SK-N-SH (cell line): Measurements from ENCODE around the gene DNAJA3. TPM values are rescaled to one million over a fixed set of nuclear protein-coding genes. Genes with fewer than 3 reads are reported as not detected.

ENCODE experiments used
- CTCF ChIA-PET: fragments of 300-600, 350-600 bp; formaldehyde crosslinking; extraction: SDS; loops from one replicate; lab custom pipeline; 2021; lab: Yijun Ruan, JAX
- POLR2A ChIA-PET: fragments of 350-600 bp; sonication (Branson Sonifier 250); formaldehyde crosslinking; extraction: SDS; loops from one replicate; lab custom pipeline; 2020; ENCODE audit warnings: antibody characterized with exemption, inconsistent platforms; lab: Yijun Ruan, JAX
- DNase-seq: peaks from one replicate; pipeline ENCODE4 v3.0.0; 2012
- H2AFZ ChIP-seq: fragments of 200-600 bp; sonication (generic); 2 replicates; pipeline ENCODE4 v1.8.1; 2016; ENCODE audit warnings: antibody characterized with exemption, mild to moderate bottlenecking, low read depth
- H3F3A ChIP-seq: fragments of 200-600 bp; sonication (generic); replicated peaks from 2 replicates; pipeline ENCODE3; 2016; ENCODE audit warnings: antibody characterized with exemption, mild to moderate bottlenecking; ENCODE audit not compliant: insufficient read depth
- H3K27ac ChIP-seq, 2 experiments: fragments of 200-500 bp in 1 of 2; fragments of 200-600 bp in 1 of 2; sonication (Bioruptor generic) in 1 of 2; sonication (generic), shearing (Covaris generic) in 1 of 2; 2 replicates each; pipeline versions ENCODE4 v1.5.1 to v1.6.1; 2014 to 2016; ENCODE audit warnings: low read depth in 2 of 2, inconsistent platforms in 1 of 2, low read length in 1 of 2, mild to moderate bottlenecking in 1 of 2, mixed read lengths in 1 of 2
- H3K27me3 ChIP-seq: fragments of 200-600 bp; sonication (generic), shearing (Covaris generic); 2 replicates; pipeline ENCODE4 v1.6.1; 2016; ENCODE audit warnings: mixed run types; ENCODE audit not compliant: insufficient read depth
- H3K36me3 ChIP-seq, 2 experiments: fragments of 200-500 bp in 1 of 2; fragments of 200-600 bp in 1 of 2; sonication (Bioruptor generic) in 1 of 2; sonication (generic) in 1 of 2; replicated peaks in 1 of 2; 2 replicates each; pipeline versions ENCODE3 to v1.5.1; 2014 to 2016; ENCODE audit warnings: low read length in 1 of 2, mild to moderate bottlenecking in 1 of 2; ENCODE audit not compliant: insufficient read depth in 2 of 2, control insufficient read depth in 1 of 2
- H3K4me1 ChIP-seq, 2 experiments: fragments of 200-500 bp in 1 of 2; fragments of 200-600 bp in 1 of 2; sonication (Bioruptor generic) in 1 of 2; sonication (generic), shearing (Covaris generic) in 1 of 2; 2 replicates each; pipeline versions ENCODE4 v1.5.1 to v1.6.1; 2014 to 2016; ENCODE audit warnings: low read depth in 1 of 2, low read length in 1 of 2, mixed run types in 1 of 2; ENCODE audit not compliant: insufficient read depth in 2 of 2, control insufficient read depth in 1 of 2
- H3K4me2 ChIP-seq: fragments of 200-600 bp; sonication (generic), shearing (Covaris generic); 2 replicates; pipeline ENCODE4 v1.6.1; 2017; ENCODE audit warnings: mixed run types
- H3K4me3 ChIP-seq, 2 experiments: fragments of 200-500 bp in 1 of 2; fragments of 200-600 bp in 1 of 2; sonication (Bioruptor generic) in 1 of 2; sonication (generic), shearing (Covaris generic) in 1 of 2; 2 replicates each; pipeline versions ENCODE4 v1.5.1 to v1.8.1; 2014 to 2016; ENCODE audit warnings: low read depth in 2 of 2, inconsistent platforms in 1 of 2, low read length in 1 of 2, mild to moderate bottlenecking in 1 of 2, mixed read lengths in 1 of 2, moderate library complexity in 1 of 2
- H3K79me2 ChIP-seq: fragments of 200-600 bp; sonication (generic); 2 replicates; pipeline ENCODE4 v1.8.1; 2017; ENCODE audit warnings: mild to moderate bottlenecking; ENCODE audit not compliant: insufficient read depth
- H3K9ac ChIP-seq: fragments of 200-600 bp; sonication (generic); 2 replicates; pipeline ENCODE4 v1.6.1; 2017; ENCODE audit warnings: mixed run types
- H3K9me2 ChIP-seq: fragments of 200-600 bp; sonication (generic); 2 replicates; pipeline ENCODE4 v1.6.1; 2017; ENCODE audit warnings: mixed run types
- H3K9me3 ChIP-seq: fragments of 200-600 bp; sonication (generic); 2 replicates; pipeline ENCODE4 v1.6.1; 2017; ENCODE audit warnings: mixed run types, mild to moderate bottlenecking, moderate library complexity
- H4K20me1 ChIP-seq: fragments of 200-600 bp; sonication (generic); 2 replicates; pipeline ENCODE4 v1.6.1; 2017; ENCODE audit warnings: mild to moderate bottlenecking, mixed run types; ENCODE audit not compliant: insufficient read depth
- CHD2 ChIP-seq: fragments of 150-350 bp; IDR thresholded peaks from 2 replicates; pipeline ENCODE4 v1.6.1; 2018; ENCODE audit warnings: low read length; ENCODE audit not compliant: partially characterized antibody
- CTCF ChIP-seq: fragments of 200-600 bp; sonication (generic); IDR thresholded peaks from 2 replicates; pipeline ENCODE4 v1.6.1; 2017; ENCODE audit warnings: antibody characterized with exemption, mild to moderate bottlenecking, moderate library complexity
- ELF1 ChIP-seq: IDR thresholded peaks from 2 replicates; pipeline ENCODE4 v1.4.0; 2012
- FOSL2 ChIP-seq: IDR thresholded peaks from 2 replicates; pipeline ENCODE4 v1.4.0; 2012; ENCODE audit warnings: low read depth, mild to moderate bottlenecking, moderate library complexity, borderline replicate concordance
- FOXM1 ChIP-seq: IDR thresholded peaks from 2 replicates; pipeline ENCODE4 v1.4.0; 2012; ENCODE audit warnings: low read depth, mild to moderate bottlenecking
- GATA2 ChIP-seq: sonication (generic); formaldehyde crosslinking; IDR thresholded peaks from 2 replicates; pipeline ENCODE4 v1.5.0; 2020; ENCODE audit warnings: mild to moderate bottlenecking, missing genetic modification reagents
- MXI1 ChIP-seq: IDR thresholded peaks from 2 replicates; pipeline ENCODE4 v1.6.1; 2012; ENCODE audit warnings: mild to moderate bottlenecking, low read depth, low read length, improper control_type of control experiment
- NFIC ChIP-seq: IDR thresholded peaks from 2 replicates; pipeline ENCODE4 v1.4.0; 2012; ENCODE audit warnings: borderline replicate concordance
- NRF1 ChIP-seq: IDR thresholded peaks from 2 replicates; pipeline ENCODE4 v1.6.1; 2012; ENCODE audit warnings: low read depth, mild to moderate bottlenecking, low read length
- RAD21 ChIP-seq: IDR thresholded peaks from 2 replicates; pipeline ENCODE4 v1.6.1; 2012; ENCODE audit warnings: mild to moderate bottlenecking, low read length
- RCOR1 ChIP-seq: fragments of 150-350 bp; IDR thresholded peaks from 2 replicates; pipeline ENCODE4 v1.6.1; 2017; ENCODE audit warnings: antibody characterized with exemption, low read length
- REST ChIP-seq: IDR thresholded peaks from 2 replicates; pipeline ENCODE4 v1.6.1; 2012; ENCODE audit warnings: mild to moderate bottlenecking, low read depth, low read length, moderate library complexity
- RXRA ChIP-seq: IDR thresholded peaks from 2 replicates; pipeline ENCODE4 v1.4.0; 2012; ENCODE audit warnings: low read depth, mild to moderate bottlenecking, borderline replicate concordance
- SIN3A ChIP-seq: IDR thresholded peaks from 2 replicates; pipeline ENCODE4 v1.6.1; 2012; ENCODE audit warnings: low read depth, mild to moderate bottlenecking, low read length, moderate library complexity, borderline replicate concordance
- SMC3 ChIP-seq: IDR thresholded peaks from 2 replicates; pipeline ENCODE4 v1.6.1; 2012; ENCODE audit warnings: low read depth, low read length, improper control_type of control experiment
- TCF12 ChIP-seq: IDR thresholded peaks from 2 replicates; pipeline ENCODE4 v1.4.0; 2012
- TEAD4 ChIP-seq: IDR thresholded peaks from 2 replicates; pipeline ENCODE4 v1.4.0; 2012; ENCODE audit warnings: mild to moderate bottlenecking, borderline replicate concordance; ENCODE audit not compliant: insufficient read depth
- WGBS: methylation state at CpG from one replicate; pipeline ENCODE4 v1.1.6; 2017; ENCODE audit warnings: low lambda C conversion rate; 5-methylcytosine and 5-hydroxymethylcytosine counted together
- polyA plus RNA-seq, 3 experiments: library from polyadenylated mRNA; depleted of rRNA; stranded (reverse); fragments of >200 nt; gene quantifications; 2 replicates each; pipeline ENCODE4 v1.2.3, GENCODE V29; 2012
- TF ChIP-seq, protein P1 (sequence below): fragments of 150-350 bp; IDR thresholded peaks from 2 replicates; pipeline ENCODE4 v1.6.1; 2017; ENCODE audit warnings: antibody characterized with exemption, low read length, low read depth, borderline replicate concordance

The DNAJA3 gene
- polyA plus RNA-seq, 1 of the 3 experiments (the other 2 are of a cell fraction): 52.6 TPM

GRCh38 chr16:4437366-4437765 lies 11.7 kb downstream of the DNAJA3 start:
- Histone ChIP-seq H3K27ac (no peak overlapping the region), H3K36me3 (peaks cover 43 to 50% of the 10 kb centered on the region in 2 experiments)
- POLR2A ChIA-PET: interaction anchor here (0.7 kb wide), 1 partner anchor 39 kb away, joined by 3 read pairs; no protein-coding TSS in a partner anchor

More at GRCh38 chr16:4437366-4437765, 11.7 kb downstream of the DNAJA3 start:
- no peaks in the 10 kb centered on the region for H3K9me3 ChIP-seq
- H3K4me3 ChIP-seq: no peak overlapping the region
- no peak overlapping the region for H3K9ac ChIP-seq
- DNase-seq: no peak
- peaks cover 10% of the 10 kb centered on the region; the same call in 1 of the 2 replicates for H3K79me2 ChIP-seq
- no peak overlapping the region for H3K4me2 ChIP-seq
- no peak overlapping the region for H2AFZ ChIP-seq
- H3K9me2 ChIP-seq: no peaks in the 10 kb centered on the region
- no peaks in the 10 kb centered on the region for H3K27me3 ChIP-seq
- H3F3A ChIP-seq: peaks cover 6% of the 10 kb centered on the region
- no peaks in the 10 kb centered on the region for H4K20me1 ChIP-seq
- no peak for TF ChIP-seq CHD2
- no peak for TF ChIP-seq ELF1
- TF ChIP-seq RXRA: no peak
- no peak for TF ChIP-seq MXI1
- TF ChIP-seq FOSL2: no peak
- no peak for TF ChIP-seq RCOR1
- TF ChIP-seq TCF12: no peak
- no peak for TF ChIP-seq FOXM1
- no peak for TF ChIP-seq SMC3
- no peak for TF ChIP-seq TEAD4
- TF ChIP-seq CTCF: no peak
- TF ChIP-seq NRF1: no peak
- no peak for TF ChIP-seq GATA2 (CRISPR knock-in tag)
- TF ChIP-seq, protein P1, sequence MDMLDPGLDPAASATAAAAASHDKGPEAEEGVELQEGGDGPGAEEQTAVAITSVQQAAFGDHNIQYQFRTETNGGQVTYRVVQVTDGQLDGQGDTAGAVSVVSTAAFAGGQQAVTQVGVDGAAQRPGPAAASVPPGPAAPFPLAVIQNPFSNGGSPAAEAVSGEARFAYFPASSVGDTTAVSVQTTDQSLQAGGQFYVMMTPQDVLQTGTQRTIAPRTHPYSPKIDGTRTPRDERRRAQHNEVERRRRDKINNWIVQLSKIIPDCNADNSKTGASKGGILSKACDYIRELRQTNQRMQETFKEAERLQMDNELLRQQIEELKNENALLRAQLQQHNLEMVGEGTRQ: no peak
- TF ChIP-seq REST: no peak
- TF ChIP-seq SIN3A: no peak
- no peak for TF ChIP-seq RAD21
- no peak for TF ChIP-seq NFIC
- CTCF ChIA-PET: interaction anchor here (0.6 kb wide), 1 partner anchor 97 kb away, joined by 5 read pairs; no protein-coding TSS in a partner anchor
- 100% methylated on average over 3 of the region's 3 CpGs for WGBS
- H3K4me1 ChIP-seq: no peaks in the 10 kb centered on the region
